ENCODE measurements around the gene GPX5.
"Not testable (repeated sequence)": the region's sequence is repeated elsewhere in the genome, so short reads cannot be mapped to it uniquely, and the experiment has no call there.

GPX5 gene

GRCh38 chr6:28512387-28512786 is 13.3 kb upstream of the GPX5 start:
- not testable (repeated sequence) for DNase-seq (ENCODE audit: low read depth, low spot score)

DNA sequence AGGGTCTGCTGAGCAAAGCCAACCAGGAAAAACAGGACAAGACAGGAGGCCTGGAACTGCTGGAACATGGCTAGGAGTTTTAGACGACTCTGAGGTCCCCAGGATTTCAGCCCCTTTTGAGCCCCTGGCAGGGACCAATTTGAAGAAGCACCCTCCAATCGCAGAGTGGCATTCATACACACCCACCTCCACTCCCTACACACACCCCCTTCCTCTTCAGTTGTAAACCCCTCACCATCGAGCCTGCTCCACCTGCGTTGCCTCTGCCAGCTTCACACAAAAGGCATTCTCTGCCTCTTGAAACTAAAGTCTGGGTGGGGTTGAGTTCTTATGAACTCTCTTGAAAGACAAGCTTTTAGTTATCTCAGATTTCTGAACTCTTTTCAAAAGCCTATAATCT is 10.0 kb upstream of the GPX5 start, which contains the start of gene GPX6:
GPX6 (minus strand) TSS at position 118 of the 400 bp plus-strand sequence; CDS start at position 68, 50 bp downstream.
- DNase-seq (ENCODE audit: low read depth, low spot score), result no peak

DNA sequence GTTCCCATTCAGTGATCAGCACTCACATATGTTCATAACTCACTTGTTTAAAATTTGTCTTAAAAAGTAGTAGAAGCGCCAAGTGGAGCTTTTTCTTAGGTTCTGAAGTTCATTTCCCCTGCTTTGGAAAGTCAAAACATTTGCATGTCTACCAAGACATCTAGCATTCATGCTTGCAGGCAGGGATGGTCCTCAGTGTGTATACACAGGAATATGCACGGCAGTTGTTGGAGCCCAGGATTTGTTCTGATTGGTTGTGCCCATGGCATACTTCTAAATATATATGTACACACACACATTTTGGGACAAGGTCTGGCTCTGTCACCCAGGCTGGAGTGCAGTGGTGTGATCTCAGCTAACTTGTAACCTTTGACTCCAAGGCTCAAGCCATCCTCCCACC is 7.7 kb upstream of the GPX5 start:
- no peak for DNase-seq (ENCODE audit: low read depth, low spot score)

GRCh38 chr6:28522594-28523240 is 3.0 kb upstream of the GPX5 start:
- DNase-seq (ENCODE audit: low read depth, low spot score), result no peak

- no peak for DNase-seq (ENCODE audit: low read depth, low spot score)
Measured at GRCh38 chr6:28523241-28523622, 2.4 kb upstream of the GPX5 start.

GRCh38 chr6:28530777-28531176 is 5.1 kb downstream of the GPX5 start:
- DNase-seq (ENCODE audit: low read depth, low spot score), result no peak

- no peak for DNase-seq (ENCODE audit: low read depth, low spot score)
Measured at GRCh38 chr6:28531479-28532128, 5.9 kb downstream of the GPX5 start.

DNA sequence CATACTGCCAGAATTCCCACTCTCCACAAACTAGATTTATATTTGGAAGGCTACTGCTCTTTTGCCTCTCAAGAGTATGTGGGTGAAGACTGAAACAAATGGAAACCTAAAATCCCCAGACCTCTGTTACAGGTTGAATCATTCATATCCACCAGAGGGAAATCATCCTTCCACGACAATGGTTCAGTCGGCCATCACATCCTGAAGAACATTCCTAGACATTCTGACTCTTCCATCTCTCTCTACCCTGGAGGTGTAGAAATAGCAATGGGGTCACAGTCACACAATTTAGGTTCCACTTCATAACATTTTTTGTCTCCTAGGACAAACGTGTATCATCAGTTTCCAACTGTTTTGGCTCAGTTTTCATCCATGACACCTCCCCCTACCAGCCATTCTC is 8.6 kb downstream of the GPX5 start:
- DNase-seq (ENCODE audit: low read depth, low spot score), result no peak

DNA sequence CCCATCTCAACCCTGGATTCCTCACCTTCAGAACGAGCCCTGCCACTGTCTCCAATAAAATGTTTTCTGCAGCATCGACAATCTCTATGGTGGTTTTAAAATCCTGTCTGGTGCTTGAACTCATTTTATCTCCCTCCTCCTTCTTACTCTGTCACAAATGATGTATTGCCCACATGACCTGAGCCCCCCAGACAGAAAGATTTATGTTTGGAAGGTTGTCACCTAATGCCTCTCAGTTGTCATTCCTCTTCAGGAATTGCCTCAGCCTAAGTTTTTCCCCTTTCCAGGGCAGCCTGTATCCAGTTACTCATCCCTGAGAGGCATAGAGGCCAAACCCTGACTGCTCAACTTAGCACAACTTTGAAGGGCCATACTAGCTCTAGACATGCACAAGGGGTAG is 9.2 kb downstream of the GPX5 start:
- DNase-seq (ENCODE audit: low read depth, low spot score), result no peak

- DNase-seq (ENCODE audit: low read depth, low spot score), result no peak
Measured at GRCh38 chr6:28537065-28537464, 11.4 kb downstream of the GPX5 start.

GRCh38 chr6:28537509-28538140 is 11.9 kb downstream of the GPX5 start:
- no peak for DNase-seq (ENCODE audit: low read depth, low spot score)

GRCh38 chr6:28541996-28542395 is 16.3 kb downstream of the GPX5 start:
- DNase-seq (ENCODE audit: low read depth, low spot score), result no peak

DNA sequence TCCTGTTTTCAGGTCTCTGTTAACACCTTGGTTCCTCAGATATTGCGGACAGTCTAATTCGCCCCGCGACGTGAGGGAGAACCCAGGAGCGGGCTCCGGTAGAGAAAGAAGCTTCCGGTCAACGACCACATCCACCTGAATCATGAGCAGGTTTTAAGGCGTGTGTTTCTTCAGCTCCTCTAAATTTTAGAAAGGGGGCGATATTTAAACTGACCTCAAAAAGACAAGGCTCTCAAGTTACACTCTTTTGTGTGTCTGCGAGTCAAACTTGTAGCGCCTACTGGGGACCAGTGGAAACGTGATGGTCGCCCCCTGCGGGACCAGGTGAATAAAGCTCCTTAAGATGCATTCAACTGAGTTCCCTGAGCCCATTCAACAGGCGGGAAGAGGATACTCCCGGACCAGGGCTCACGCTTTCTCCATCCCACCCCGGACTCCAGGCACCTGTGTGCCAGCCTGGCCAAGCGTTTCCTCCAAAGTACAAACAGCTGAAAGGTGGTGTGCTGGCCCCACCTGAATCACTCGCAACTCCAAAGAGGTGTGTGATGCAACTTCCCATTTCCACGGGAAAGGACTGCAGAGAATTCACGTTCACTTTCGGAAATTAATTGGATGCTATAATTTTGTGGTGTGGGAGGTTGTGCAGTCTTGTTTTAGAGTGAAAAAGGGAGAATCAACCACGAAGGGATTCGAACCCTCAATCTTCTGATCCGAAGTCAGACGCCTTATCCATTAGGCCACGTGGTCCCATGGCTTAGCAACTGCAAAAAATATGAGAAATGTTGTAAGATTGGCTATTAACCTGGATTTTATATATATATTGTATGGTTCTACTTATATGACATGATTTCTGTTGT is 17.0 kb downstream of the GPX5 start:
- peak; percentile 26 for DNase-seq (ENCODE audit: low read depth, low spot score)

- DNase-seq (ENCODE audit: low read depth, low spot score), result no peak
Measured at GRCh38 chr6:28543651-28544610, 18.2 kb downstream of the GPX5 start.

DNA sequence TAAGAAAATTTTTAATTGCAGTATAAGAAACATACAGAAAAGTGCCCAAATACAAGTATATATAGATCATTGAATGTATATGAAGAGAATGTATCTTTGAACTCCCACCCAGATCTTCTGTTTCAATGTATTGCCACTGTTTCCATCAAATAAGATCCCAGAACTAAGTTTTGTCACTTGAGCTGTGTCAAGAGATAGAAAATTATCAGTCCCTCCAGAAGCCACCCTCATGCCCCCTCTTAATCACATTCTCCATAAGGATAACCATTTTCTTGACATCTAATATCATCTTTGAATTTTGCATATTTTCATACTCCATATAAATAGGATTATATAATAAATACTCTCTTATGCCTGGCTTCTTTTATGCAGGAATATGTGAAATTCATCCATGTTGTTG is 20.3 kb downstream of the GPX5 start:
- DNase-seq (ENCODE audit: low read depth, low spot score), result no peak

GRCh38 chr6:28547003-28547402 is 21.3 kb downstream of the GPX5 start:
- not testable (repeated sequence) for DNase-seq (ENCODE audit: low read depth, low spot score)

DNA sequence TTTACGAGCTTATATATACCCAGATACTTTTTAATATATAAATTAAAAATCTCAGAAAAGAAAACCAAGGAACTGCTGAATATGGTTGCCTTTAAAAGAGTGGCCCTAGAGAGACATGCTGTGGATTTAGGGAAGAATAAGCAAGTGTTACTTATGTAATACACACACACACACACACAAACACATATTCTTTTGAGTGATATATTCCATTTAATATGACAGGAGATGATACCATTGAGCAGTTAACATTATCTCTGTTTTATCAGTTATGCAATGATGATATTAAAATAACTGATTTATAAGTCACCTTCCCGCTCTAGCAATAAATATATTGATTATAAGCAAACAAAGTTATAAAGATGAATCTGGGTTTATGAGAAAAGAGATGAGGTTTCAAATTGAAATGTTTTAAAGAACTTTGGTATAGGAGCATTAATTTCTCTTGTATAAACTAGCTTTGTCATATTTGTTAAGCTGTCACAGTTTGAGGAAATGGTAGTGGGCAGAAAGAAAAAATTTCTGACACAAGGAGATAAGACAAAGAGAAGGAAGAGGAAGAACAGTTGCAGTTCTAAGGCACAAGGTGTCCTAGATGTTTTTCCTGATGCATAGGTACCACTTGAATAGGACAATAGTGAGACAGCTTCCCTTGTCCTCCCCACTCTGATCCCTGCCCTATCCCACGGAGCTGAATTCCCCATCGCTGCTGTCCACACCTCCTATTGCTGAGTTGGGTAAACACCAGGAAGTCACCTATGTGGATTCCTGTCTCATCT is 26.4 kb downstream of the GPX5 start:
- no peak for DNase-seq (ENCODE audit: low read depth, low spot score)

- no peak for DNase-seq (ENCODE audit: low read depth, low spot score)
Measured at GRCh38 chr6:28553384-28553985, 27.8 kb downstream of the GPX5 start.

- DNase-seq (ENCODE audit: low read depth, low spot score), result no peak
Measured at GRCh38 chr6:28553986-28554881, 28.6 kb downstream of the GPX5 start.
